IMR-90 (cell line): ENCODE data around the gene CDHR2.

Experiments used
- CHD1 ChIP-seq: IDR thresholded peaks from 2 replicates; pipeline ENCODE4 v1.6.1; 2012; ENCODE audit warnings: low read depth, low read length, improper control_type of control experiment
- CTCF ChIP-seq: conservative IDR thresholded peaks from 2 replicates; pipeline ENCODE4 v1.5.1; 2012; ENCODE audit warnings: mild to moderate bottlenecking, low read depth, low read length, improper control_type of control experiment
- POLR2A ChIP-seq: IDR thresholded peaks from 2 replicates; pipeline ENCODE4 v1.6.1; 2012; ENCODE audit warnings: mild to moderate bottlenecking, low read depth, low read length
- RCOR1 ChIP-seq: IDR thresholded peaks from 2 replicates; pipeline ENCODE4 v1.6.1; 2012; ENCODE audit warnings: mild to moderate bottlenecking, low read length, improper control_type of control experiment; ENCODE audit not compliant: insufficient replicate concordance

- TF ChIP-seq CTCF = no peak
- no peak for TF ChIP-seq RCOR1
- no peak for TF ChIP-seq CHD1
- no peak for TF ChIP-seq POLR2A
Measured at GRCh38 chr5:176540956-176541337, 8.2 kb upstream of the CDHR2 start.
